Coronary artery (tissue), 2 donors: ENCODE data around the gene UBL4B.
"Not testable (repeated sequence)": the region's sequence is repeated elsewhere in the genome, so short reads cannot be mapped to it uniquely, and the experiment has no call there.

Experiments
- DNase-seq: peaks from one replicate; pipeline ENCODE4 v3.0.0-alpha.2; 2017; ENCODE audit warnings: low spot score
- H3K27ac ChIP-seq, 2 donors: fragments of 200-600 bp; sonication (generic); one replicate each; pipeline ENCODE4 v1.5.1; 2016 to 2019
- H3K4me3 ChIP-seq: fragments of 200-600 bp; sonication (generic); 2 replicates; pipeline ENCODE4 v1.5.1; 2016; ENCODE audit warnings: mild to moderate bottlenecking, moderate library complexity
- TF ChIP-seq, protein P1 (sequence below): fragments of 200-600 bp; sonication (generic); IDR thresholded peaks from one replicate; pipeline ENCODE4 v1.5.1; 2019; ENCODE audit warnings: antibody characterized with exemption

Gene UBL4B

GRCh38 chr1:110076789-110077500 lies 35.3 kb upstream of the UBL4B start:
- no peak overlapping the region for H3K27ac ChIP-seq
- TF ChIP-seq, protein P1, sequence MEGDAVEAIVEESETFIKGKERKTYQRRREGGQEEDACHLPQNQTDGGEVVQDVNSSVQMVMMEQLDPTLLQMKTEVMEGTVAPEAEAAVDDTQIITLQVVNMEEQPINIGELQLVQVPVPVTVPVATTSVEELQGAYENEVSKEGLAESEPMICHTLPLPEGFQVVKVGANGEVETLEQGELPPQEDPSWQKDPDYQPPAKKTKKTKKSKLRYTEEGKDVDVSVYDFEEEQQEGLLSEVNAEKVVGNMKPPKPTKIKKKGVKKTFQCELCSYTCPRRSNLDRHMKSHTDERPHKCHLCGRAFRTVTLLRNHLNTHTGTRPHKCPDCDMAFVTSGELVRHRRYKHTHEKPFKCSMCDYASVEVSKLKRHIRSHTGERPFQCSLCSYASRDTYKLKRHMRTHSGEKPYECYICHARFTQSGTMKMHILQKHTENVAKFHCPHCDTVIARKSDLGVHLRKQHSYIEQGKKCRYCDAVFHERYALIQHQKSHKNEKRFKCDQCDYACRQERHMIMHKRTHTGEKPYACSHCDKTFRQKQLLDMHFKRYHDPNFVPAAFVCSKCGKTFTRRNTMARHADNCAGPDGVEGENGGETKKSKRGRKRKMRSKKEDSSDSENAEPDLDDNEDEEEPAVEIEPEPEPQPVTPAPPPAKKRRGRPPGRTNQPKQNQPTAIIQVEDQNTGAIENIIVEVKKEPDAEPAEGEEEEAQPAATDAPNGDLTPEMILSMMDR: no peak
- no peak overlapping the region for H3K4me3 ChIP-seq
- no peak for DNase-seq

DNA sequence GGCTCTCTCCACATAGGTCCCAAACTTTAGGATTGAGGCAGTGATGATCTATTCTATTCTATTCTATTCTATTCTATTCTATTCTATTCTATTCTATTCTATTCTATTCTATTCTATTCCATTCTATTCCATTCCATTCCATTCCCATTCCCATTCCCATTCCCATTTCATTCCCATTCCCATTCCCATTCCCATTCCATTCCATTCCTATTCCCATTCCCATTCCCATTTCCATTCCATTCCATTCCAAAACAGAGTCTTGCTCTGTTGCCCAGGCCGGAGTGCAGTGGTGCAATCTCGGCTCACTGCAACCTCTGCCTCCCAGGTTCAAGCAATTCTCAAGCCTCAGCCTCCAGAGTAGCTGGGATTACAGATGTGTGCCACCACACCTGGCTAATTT lies 32.2 kb upstream of the UBL4B start:
- not testable (repeated sequence) for H3K27ac ChIP-seq, DNase-seq, H3K4me3 ChIP-seq

DNA sequence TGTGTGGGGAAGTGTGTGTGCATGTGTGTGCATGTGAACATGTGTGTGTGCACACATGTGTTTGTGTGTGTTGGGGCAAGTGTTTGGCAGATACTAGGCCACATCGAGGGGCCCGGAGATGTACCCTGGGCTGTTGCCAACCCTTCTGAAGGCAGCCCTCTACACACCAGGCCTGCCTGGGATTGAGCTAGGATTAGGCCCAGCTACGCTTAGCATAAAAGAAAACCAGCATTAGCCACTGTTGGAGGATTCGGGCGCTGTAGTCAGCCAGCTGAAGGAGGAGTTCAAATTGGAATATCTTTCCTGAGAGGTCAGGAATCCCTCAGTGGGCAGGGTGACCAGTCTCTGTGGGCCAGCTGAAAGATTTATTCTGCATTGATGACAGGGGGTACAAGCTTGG lies 31.2 kb upstream of the UBL4B start:
- no peak overlapping the region for H3K27ac ChIP-seq
- DNase-seq: no peak
- TF ChIP-seq, protein P1: no peak
- no peak overlapping the region for H3K4me3 ChIP-seq

DNA sequence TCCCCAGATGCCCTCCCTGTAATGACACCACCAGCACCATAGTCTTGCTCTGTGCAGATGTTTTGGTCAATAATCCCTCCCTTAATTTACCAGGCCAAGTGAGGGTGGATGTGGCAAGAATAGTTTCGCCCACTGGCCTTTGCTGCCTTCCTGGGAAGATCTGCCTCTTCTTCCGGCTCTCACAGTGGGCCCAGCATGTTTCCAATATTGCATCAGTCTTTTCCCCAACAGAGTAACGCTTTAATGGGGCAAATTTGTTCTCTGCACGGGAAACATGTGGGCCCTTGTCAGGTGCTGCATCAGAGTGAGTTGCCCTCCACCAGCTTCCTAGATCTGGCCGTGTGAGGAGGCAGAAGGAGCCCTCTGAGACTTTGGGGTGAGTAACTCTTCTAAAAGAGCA lies 29.8 kb upstream of the UBL4B start:
- Histone ChIP-seq H3K4me3 (no peak overlapping the region), H3K27ac (no peak overlapping the region)
- DNase-seq: no peak
- TF ChIP-seq, protein P1: no peak

- no peak for DNase-seq
- TF ChIP-seq, protein P1: no peak
- Histone ChIP-seq H3K27ac (peak overlapping the region in 1 of 2 donors; percentile 87), H3K4me3 (peak overlapping the region; percentile 86)
Measured at GRCh38 chr1:110083061-110083865, 29.0 kb upstream of the UBL4B start.

DNA sequence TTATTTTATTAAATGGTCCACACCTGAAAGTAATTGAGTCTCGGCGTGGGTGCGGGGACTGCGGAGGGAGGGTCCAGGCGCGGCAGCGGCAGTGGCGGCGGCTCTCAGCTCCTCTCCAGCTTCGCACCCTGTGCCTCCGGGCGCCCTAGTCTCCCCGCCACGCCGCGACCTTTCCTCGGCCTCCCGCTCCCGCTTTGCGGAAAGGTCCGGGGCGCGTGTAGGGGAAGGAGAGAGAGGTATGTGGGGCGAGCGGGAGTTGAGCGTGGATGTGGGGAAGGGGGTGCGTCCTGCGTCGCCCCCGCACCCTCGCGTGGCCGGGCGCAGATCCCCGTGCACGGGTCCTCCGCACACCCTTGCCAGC lies 28.4 kb upstream of the UBL4B start:
- no peak for DNase-seq
- peak overlapping the region; percentile 86 for H3K4me3 ChIP-seq
- TF ChIP-seq, protein P1: no peak
- peak overlapping the region; percentile 76 to 87 for H3K27ac ChIP-seq

GRCh38 chr1:110084227-110085078 lies 27.8 kb upstream of the UBL4B start:
- TF ChIP-seq, protein P1: no peak
- H3K27ac ChIP-seq: peak overlapping the region; percentile 76 to 87

More at GRCh38 chr1:110084227-110085078, 27.8 kb upstream of the UBL4B start:
- peak overlapping the region; percentile 86 for H3K4me3 ChIP-seq
- DNase-seq: no peak
